NOMO-1 treated with DMSO at 0.1 percent for 48 hours (cell line): Measurements from ENCODE around the gene ITGA2B.
"Not testable (repeated sequence)": the region's sequence is repeated elsewhere in the genome, so short reads cannot be mapped to it uniquely, and the experiment has no call there.

Experiments
- DNase-seq: peaks from one replicate; lab custom pipeline; 2025; ENCODE audit not compliant: unreplicated experiment; lab: John Stamatoyannopoulos, UW

ITGA2B gene

DNA sequence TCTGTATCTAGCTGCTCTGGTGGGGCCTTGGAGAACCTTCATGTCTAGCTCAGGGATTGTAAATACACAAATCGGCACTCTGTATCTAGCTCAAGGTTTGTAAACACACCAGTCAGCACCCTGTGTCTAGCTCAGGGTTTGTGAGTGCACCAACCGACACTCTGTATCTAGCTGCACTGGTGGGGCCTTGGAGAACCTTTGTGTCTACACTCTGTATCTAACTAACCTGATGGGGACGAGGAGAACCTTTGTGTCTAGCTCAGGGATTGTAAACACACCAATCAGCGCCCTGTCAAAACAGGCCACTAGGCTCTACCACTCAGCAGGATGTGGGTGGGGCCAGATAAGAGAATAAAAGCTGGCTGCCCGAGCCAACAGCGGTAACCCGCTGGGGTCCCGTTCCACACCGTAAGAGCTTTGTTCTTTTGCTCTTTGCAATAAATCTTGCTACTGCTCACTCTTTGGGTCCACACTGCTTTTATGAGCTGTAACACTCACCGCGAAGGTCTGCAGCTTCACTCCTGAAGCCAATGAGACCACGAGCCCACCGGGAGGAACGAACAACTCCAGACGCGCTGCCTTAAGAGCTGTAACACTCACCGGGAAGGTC lies 19.9 kb downstream of the ITGA2B start:
- DNase-seq, result not testable (repeated sequence)

DNA sequence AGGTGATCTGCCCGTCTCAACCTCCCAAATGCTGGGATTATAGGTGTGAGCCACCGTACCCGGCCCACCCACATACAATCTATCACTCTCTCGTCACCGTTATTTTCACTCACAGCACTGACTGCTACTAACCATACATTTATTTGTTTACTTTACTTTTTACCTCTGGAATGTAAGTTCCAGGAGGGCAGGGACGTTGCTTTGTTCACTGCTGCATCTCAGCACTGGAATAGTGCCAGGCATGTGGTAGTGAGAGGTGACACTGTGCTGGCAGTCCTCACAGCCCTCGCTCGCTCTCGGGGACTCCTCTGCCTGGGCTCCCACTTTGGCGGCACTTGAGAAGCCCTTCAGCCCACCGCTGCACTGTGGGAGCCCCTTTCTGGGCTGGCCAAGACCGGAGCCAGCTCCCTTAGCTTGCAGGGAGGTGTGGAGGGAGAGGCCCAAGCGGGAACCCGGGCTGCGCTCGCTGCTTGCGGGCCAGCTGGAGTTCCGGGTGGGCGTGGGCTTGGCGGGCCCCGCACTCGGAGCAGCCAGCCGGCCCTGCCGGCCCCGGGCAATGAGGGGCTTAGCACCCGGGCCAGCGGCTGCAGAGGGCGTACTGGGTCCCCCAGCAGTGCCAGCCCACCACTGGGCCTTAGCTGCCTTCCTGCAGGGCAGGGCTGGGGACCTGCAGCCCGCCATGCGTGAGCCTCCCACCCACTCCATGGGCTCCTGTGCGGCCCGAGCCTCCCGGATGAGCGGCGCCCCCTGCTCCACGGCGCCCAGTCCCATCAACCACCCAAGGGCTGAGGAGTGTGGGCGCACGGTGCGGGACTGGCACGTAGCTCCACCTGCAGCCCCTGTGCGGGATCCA lies 20.8 kb downstream of the ITGA2B start:
- not testable (repeated sequence) for DNase-seq

DNA sequence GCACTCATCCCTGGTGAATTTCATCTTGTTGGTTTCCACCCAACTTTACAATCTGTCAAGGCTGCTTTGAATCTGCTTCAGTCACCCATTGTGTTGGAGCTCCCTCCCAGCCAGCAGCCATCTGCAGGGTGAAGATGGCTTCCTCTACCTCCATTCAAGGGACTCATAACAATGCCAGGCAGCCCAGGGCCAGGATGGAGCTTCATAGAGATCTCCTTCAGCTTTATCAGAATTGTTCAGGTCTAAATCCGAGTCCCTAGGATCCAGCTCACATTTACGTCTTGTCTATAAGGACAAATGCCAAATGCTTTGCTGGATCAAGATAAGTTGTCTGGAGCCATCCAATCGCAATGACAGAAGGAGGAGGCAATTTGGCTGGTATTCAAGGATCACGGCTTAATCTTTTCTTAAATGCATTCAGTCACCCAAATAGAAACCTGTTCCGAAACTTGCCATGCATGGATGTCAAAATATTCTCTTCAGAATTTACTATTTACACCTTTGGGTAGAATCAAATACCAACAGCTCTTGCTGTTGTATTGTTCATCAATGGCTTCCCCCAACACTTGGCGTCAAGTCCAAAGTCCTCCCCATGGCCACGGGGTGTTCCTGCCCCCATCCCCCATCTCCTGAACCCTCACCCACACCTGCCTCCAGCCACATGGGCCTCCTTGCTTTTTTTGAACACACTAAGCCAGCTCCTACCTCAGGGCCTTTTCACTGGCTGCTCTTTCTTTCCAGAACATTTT lies 22.0 kb downstream of the ITGA2B start:
- no peak for DNase-seq

DNA sequence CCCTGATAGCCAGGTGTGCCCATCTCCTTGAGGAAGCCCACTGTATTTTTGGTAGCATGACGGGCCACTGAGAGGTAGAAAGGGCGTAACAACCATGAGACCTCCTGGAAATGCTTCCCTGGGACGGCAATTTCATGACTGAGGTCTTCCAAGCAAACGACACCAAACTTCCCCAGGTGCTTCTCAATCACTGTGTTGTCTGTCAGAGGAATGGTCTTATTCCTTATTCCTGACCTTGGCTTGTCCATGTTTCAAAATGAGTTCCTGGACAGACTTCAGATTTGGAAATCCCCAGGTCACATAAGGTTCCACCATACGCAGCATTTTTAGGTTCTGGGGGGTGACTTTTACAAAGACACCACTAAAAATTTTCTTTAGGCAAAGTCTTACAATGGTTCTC lies 24.4 kb downstream of the ITGA2B start:
- DNase-seq, result not testable (repeated sequence)

DNA sequence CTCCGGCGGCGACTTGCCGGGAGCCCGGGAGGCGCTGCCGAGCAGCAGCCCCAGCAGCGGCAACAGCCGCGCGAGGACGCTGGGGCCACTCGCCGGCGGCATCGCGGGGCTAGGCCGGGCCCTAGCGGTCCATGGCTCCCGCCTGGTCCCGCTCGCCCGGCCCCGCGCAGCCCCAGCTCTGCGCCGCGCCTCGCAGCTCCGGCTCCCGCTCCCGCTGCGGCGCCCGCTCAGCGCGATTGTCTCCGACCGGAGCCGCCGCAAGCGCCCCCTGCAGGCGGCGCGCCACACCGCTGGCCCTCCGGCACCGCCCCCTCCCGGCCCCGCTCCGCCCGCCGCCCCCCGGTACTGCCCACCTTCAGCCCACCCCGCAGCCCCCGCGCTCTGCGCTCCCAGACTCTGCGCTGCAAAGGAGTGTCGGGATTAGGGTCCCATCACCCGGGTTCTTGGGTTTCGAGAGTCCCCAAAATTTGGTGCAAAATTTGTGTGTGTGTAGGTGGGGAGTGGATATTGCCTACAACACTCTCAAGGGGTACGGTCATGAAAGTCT lies 25.8 kb downstream of the ITGA2B start, which contains the start of gene FAM171A2:
Gene FAM171A2, minus strand, starts transcription at position 241 of the 547 bp plus-strand sequence. Its CDS starts 139 bp downstream, at position 102.
- DNase-seq, result peak; percentile 11

DNA sequence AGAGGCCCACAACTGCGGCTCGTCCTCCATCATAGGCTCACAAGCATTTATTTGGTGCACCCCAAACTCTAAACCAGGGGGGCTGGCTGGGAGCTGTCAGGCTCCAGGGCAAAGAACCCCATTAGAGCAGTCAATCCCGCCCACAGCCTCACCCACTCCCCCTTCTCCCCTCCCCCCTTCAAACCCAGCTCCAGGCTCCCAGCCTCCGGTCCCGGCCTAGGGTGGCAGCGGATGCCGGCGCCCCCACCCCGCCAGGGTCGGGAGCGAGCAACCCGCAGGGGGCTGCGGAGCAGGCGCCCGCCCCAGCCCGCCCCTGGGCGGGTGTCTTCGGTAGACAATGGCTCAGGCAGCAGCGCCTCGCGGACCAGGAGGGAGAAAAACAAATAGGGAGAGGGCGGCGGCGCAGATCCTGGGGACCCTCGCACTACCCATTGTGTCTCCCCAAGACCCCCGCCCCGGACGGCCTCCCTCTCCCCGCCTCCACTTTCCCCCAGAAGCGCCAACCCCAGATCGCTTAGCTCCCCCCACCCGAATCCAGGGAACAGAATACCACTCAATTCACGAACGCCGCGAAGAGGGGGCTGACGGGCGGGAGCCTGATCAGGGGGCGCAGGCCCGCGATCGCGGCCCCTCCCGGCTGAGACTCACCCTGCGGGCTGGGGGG lies 26.4 kb downstream of the ITGA2B start:
- no peak for DNase-seq

DNA sequence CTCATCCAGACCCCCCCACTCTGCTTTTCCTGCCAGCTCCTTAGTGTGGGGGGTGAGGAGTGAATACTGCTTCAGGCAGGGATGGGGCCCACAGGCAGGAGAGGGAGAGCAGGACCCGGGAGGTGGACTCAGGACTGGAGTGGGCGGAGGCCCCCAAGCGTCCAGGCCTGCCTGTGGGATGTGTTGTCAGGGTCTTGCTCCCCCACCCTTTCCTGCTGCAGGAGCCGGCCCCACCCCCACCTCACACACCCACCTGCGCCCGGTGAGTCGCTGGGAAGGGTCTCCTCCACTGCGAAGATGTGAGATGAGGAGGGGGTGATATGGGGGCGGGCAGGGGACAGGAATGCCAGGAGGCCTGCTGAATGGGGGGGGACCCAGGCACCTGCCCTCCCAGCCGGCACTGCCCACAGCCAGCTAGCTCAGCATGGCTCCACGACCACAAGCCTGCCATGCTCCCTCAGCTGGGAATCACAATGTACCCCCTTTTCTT lies 26.9 kb downstream of the ITGA2B start:
- no peak for DNase-seq

DNA sequence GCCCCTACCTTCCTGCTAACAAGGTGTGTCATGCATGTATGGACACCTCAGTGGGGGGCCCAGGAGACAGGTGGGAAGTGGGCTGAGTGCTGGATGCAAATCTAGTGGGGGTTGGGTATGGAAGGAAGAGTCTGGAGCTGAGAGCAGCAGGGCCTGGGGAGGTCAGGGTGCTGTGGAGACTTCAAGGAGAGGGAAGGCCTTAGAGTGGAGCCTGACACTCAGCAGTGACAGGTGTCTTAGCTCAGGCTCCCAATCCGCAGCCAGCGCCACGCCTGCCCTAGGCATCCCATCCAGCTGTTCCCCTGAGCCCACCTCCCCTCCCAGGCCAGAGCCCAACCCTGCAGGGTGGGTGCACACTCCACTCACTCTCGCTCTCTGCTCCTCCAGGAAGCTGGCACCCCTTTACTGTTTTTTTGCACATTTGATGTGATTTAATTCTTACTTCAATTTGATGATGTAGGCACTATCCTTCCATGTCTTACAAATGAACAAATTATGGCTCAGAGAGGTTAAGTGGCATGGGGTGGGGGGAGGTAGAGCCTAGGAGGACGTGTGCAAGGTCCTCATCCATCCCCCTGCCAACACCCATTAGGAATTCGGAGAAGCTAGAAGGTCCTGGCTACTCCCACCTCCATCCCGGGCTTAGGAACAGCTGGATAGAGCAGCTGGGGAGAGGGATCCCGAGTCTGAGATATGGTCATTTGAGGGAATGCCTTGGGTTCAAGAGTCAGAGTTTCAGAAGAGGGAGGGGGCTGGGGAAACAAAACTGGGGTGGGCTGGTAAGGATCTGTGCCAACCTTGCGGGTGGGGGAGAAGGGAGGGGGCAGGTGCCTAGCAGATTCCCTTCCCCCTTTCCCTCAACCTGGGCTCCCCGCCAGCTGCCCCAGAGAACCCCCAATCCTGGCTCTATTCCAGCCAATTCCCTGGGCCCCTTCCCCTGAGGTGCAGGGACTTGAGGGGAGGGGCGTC lies 27.9 kb downstream of the ITGA2B start:
- DNase-seq, result no peak

DNA sequence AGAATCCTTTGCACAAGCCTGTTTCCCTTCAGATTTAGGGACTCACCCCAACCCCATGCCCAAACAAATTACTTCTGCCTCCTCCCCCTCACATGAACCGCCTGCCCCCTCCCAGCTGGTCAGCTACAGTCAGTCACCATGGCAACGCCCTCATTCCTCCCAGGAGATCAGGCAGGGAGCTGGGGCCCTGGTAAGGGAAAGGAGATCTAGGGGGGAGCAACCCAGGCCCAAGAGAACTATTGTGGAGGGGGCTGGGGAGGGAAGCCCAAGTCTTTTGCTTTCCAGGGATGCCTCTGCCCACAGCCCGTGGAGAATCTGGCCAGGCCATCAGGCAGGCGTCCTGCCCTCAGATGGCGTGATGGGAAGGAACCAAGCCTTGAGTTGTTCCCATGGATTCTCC lies 28.6 kb downstream of the ITGA2B start:
- no peak for DNase-seq

DNA sequence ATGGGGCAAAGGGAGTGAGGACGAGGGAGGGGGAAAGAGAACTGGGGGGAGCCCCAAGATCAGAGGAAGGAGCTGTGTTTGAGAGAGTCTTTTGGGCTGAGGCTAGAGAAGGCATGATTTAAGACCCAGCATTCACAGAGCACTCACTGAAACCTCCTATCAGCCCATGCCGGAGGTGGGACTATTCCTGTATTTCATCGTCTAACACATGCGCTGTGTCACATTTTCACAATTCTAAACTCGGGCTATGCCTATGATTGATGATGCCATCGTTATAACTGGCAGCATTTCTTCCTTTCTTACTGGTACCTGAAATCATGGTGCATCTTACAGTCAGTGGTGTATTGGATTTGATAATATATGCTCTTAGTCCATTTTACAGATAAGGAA lies 29.3 kb downstream of the ITGA2B start:
- DNase-seq, result no peak

DNA sequence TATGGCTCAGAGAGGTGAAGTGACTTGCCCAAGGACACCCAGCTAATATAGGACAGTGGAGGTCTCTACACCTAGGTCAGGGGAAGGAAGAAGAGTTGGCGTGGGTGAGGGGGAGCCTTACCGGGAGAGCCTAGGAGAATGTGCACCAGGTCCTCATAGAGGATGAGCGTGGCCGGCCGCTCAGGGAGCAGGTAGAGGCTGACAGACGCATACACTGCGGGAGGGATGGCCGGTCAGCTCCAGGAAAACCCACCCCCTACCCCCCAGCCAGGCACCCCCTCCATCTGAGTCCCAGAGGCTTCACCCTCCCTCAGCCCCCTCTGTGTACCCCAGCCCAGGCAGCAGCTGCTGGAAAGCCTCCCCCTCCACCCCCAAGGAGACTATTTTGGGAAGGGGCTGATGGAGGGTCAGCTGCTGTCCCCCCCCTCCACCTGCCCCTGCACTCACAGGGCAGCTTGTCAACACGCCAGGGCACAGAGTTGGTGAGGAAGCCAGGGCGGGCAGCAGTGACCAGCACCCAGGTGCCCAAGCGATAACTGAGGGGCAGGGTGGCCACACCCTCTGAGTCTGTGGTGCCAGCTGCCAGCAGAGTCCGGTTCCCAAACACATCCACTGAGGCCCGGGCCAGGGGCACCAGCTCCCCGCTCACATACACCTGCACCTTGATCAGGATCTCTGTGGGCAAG lies 29.8 kb downstream of the ITGA2B start:
- DNase-seq, result no peak

DNA sequence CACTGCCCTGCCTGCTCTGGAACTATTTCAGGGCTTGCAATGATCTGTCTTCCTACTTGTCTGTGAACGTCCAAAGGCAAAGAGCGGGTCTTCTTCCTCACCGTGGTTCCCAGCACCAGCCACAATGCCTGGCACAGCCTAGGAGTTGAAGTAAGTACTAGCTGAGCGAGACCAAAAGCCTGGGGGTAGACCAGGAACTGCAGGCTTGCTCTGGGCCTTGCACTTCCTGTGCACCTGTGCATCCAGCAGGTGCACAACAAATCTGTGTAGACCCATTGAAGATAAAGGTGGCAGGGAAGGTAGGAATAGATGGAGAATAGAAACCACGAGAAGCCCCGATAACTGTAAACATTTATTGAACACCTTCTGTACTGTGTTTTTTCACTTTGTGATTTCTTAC lies 30.4 kb downstream of the ITGA2B start:
- DNase-seq, result no peak

DNA sequence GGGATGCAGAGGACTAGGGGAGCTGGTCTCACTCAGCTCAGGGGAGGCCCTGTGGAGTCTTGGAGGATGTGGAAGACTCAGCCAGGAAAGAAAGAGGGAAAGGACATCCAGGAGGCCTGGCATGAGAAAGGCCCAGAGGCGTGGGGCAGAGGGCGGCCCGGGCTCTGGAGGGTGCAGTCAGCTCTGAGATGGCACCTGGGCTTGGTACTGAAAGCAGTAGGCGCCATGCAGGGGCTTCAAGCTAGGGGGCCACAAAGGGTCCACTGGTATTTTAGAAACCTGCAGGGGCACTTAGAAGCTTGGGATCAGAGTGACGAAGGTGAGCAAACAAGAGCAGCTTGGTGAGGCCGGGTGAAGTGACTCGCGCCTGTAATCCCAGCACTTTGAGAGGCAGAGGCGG lies 31.4 kb downstream of the ITGA2B start:
- DNase-seq, result no peak

DNA sequence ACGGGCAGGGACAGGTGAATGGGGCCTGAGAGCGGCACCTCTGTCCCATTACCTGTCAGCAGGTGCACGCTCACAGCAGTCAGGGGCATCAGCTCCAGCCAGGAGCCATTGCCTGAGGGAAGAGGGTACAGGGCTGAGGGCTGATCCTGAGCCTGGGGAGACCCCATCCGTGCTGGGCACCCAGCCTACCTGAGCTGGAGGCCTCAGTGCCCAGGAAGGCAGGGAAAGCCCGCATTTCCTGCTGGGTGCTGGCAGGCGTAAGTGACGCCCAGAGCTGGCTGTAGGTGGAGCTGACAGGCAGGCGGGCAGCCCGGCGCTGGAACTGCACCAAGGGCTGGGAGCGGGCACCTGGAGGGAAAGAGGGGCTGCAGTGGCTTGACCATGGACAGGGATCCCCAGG lies 33.2 kb downstream of the ITGA2B start:
- no peak for DNase-seq

DNA sequence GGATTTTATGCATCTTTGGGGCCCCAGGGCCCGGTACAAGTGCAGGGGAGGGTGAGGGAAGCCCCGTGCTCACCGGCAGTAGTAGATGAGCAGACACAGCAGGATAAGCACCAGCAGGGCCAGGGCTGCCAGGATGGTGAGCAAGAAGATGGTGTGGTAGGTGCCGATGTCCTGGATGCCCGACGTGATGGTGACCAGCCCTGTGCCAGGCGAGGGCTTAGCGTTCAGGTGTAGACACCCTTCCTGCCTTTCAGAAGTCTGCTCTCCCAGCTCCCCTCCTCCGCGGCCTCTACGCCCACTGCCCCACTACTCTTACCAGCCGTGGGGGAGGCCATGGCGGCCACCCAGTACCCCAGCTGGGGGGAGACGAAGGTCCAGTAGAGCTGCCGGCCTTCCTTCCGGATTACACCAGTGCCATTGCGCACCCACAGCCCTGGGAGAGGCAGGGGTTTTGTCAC lies 33.8 kb downstream of the ITGA2B start:
- DNase-seq, result no peak

DNA sequence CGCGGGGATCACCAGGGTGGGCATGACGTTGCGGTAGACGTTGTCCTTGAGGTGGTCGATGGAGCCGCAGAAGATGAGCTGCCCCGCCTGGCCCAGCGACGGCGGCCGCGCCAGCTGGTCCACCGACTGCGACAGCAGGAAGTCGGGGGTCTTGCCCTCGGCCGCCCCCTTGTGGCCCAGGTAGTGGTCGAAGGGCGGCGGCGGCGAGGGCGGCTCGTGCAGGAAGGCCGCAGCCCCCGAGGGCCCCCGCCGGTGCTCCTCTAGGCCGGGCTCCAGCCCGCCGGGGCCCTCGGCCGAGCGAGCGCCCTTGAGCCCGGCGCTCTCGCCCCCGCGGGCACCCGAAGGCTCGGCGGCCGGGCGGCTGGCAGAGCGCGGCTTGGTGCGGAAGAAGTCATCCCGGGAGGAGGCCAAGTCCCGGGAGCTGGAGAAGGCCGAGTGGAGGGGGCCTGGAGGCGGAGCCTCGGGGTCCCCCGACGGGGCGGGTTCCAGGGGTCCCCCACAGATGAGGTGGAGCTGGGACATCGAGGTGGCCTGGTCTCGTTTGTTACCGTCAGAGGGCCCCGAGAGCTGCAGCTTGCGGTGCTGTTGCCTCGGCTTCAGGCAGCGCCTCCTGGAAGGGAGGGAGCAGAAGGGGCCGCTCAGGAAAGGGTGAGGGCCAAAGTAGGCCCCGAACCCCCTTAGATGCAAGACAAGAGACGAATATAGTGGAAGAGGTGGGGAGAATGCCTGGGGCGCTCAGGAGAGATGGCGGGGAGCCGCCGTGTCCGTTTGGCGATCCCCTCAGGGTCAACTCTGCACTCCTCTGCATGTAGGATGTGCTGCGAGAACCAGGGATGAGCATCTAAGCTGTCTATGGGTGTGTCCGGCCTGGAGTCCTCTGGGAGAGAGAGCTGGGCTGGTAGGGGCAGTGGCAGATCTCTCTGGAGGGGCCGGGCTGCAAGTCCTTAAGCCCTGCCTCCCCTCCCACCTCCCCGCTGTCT lies 34.6 kb downstream of the ITGA2B start:
- DNase-seq, result peak; percentile 23

DNA sequence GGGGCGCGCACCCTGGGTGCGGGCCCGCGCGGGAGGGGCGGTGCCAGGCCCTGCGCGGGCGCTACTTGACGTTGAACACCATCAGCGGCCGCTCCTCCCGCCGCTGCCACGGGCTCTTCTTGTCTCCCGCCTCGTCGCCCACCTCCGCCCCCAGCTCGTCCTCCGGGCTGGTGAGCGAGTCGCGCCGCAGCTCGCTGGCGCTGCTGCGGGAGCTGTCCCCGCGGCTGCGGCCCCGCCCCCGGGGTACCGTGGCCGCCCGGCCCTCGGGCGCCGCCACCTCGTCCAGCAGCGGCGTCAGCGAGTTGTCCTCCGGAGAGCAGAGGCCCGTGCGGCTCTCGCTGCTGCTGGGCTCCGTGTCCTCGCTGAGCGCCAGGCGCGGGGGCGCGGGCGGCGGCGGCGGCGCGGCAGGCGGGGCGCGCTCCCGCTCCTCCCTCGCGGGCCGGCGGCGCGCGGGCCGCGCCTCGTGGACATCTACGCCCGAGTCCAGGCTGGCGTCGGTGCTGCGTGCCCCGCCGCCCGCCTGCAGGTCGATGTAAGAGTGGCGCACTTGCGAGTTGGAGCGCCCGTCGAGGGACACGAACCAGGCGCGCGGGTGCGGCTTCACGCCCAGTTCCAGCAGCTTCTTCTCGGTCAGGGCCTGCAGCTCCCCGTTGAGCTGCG lies 35.6 kb downstream of the ITGA2B start:
- DNase-seq, result peak; percentile 12
